Measurements from ENCODE around the gene ATXN7L2. TPM values are rescaled to one million over a fixed set of nuclear protein-coding genes. Genes with fewer than 3 reads are reported as not detected.

ATXN7L2 gene
- total RNA-seq, 1 experiment from 2014 or later: 17.3 TPM

DNA sequence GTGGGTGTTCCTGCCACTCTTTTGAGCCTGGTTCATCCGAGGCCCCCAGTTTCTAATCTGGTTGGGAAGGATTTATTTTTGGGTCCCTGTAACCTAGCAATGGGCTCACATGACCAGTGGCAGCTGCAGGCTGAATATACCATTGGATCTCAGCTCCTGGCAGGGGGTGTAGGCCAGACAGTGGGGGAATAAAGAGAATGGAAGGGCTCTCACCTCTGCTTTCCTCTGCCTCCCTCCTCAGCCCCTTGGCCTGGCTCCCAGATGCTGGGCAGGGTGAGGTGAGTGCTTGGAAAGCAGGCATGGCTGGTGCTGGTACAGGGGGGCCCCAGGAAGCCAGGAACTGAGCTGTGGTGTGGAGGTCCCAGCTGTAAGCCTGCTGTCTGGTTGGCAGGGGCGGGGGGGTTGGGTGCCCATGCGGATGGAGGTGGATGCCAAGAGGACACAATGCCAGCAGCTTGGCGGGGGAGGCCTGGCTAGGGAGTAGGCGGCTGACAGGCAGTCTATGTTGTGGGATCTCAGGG is 52.3 kb downstream of the ATXN7L2 start:
- no peaks in the 10 kb centered on the region for H3K27me3 ChIP-seq (ENCODE audit: insufficient read depth, low read length)
- H3K27ac ChIP-seq (ENCODE audit: insufficient read length, low read depth, low read length): no peak overlapping the region
- WGBS (ENCODE audit: extremely low coverage, insufficient read length, low lambda C conversion rate): no CpG with 5 or more reads among the region's 5 CpGs
- no peaks in the 10 kb centered on the region; the same call in 1 of the 2 replicates for H3K4me1 ChIP-seq (ENCODE audit: insufficient read depth, low read length)
- H2BK20ac ChIP-seq (ENCODE audit: low read depth, low read length, poor library complexity, severe bottlenecking): no peak overlapping the region
- TF ChIP-seq CTCF (conservative IDR thresholded peaks at IDR 0.05): no peak
- H2AFZ ChIP-seq (ENCODE audit: low read length): no peak overlapping the region
- no peak overlapping the region for H4K8ac ChIP-seq (replicated peaks; ENCODE audit: insufficient read length, low read depth, low read length)
- H2BK15ac ChIP-seq (ENCODE audit: low read depth, low read length): no peak overlapping the region
- no peak overlapping the region for H2AK5ac ChIP-seq (ENCODE audit: insufficient read length, low read length)
- Mint-ChIP-seq H3K36me3 (ENCODE audit: insufficient read depth in 1 of 3, low read depth in 3 of 3) (no peaks in the 10 kb centered on the region), H3K4me1 (peaks cover 4 to 20% of the 10 kb centered on the region in 2 experiments), H3K9me3 (no peaks in the 10 kb centered on the region; a peak in 1 of 5 replicates), H3K27ac (no peak overlapping the region), H3K27me3 (ENCODE audit: low read depth) (peaks cover 5% of the 10 kb centered on the region), H3K4me3 (no peak overlapping the region)
- H3K79me2 ChIP-seq (ENCODE audit: insufficient read depth, low read length): no peaks in the 10 kb centered on the region
- no peak overlapping the region for H3K4me2 ChIP-seq (ENCODE audit: insufficient read depth, insufficient read length, low read length)
- no peak overlapping the region for H3T11ph ChIP-seq (ENCODE audit: low read length)
- H3K4ac ChIP-seq (ENCODE audit: low read depth, low read length): no peak overlapping the region
- H4K91ac ChIP-seq (ENCODE audit: insufficient read length, low read depth, low read length): no peak overlapping the region
- peaks cover 4% of the 10 kb centered on the region for H3K23me2 ChIP-seq (ENCODE audit: insufficient read length, low read depth, low read length, poor library complexity, severe bottlenecking)
- H3K9ac ChIP-seq (ENCODE audit: extremely low read depth, insufficient read length, low read length): no peak overlapping the region
- H3K23ac ChIP-seq (ENCODE audit: insufficient read length, low read depth, low read length): no peak overlapping the region
- H3K79me1 ChIP-seq (ENCODE audit: insufficient read depth, low read depth, low read length, poor library complexity, severe bottlenecking): no peaks in the 10 kb centered on the region
- H3K9me3 ChIP-seq (ENCODE audit: control insufficient read depth, low read depth, low read length): no peaks in the 10 kb centered on the region
- no peak for DNase-seq
- no peak overlapping the region for H2BK5ac ChIP-seq (ENCODE audit: insufficient read length, low read length)
- no peak overlapping the region for H3K56ac ChIP-seq (ENCODE audit: insufficient read length, low read depth, low read length)
- H2BK120ac ChIP-seq (ENCODE audit: low read depth, low read length, poor library complexity, severe bottlenecking): no peak overlapping the region
- no peak overlapping the region for H3K14ac ChIP-seq (ENCODE audit: insufficient read depth, low read length)
- no peak overlapping the region for H4K5ac ChIP-seq (ENCODE audit: insufficient read length, low read depth, low read length)
- H4K20me1 ChIP-seq (ENCODE audit: control insufficient read depth, insufficient read depth, insufficient read length): no peaks in the 10 kb centered on the region
- H2BK12ac ChIP-seq (ENCODE audit: insufficient read length, low read depth, low read length): no peak overlapping the region
- no peak overlapping the region for H3K18ac ChIP-seq (ENCODE audit: insufficient read length, low read depth, low read length)

Measured in H9 (cell line).